HG03175 (cell line): Measurements from ENCODE around the gene ELMO1.

ENCODE experiments used
- ATAC-seq: cut with Tn5 transposase; IDR thresholded peaks from one replicate; pipeline ENCODE4 v1.9.1; 2021; ENCODE audit warnings: mild to moderate bottlenecking, moderate library complexity; ENCODE audit not compliant: unreplicated experiment

The ELMO1 gene

DNA sequence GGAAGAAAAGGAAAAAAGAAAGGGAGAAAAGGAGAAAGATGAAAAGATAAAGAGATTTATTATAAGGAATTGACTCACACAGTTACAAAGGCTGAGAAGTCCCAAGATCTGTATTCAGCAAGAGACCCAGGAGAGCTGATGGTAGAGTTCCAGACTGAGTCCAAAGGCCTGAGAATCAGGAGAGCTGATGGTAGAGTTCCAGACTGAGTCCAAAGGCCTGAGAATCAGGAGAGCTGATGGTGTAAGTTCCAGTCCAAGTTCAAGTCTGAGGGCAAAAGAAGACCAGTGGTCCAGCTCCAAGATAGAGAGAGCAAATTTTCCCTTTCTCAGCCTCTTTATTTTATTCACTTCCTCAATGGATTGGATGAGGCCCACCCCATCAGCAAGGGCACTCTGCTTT lies 627.0 kb downstream of the ELMO1 start:
- no peak for ATAC-seq

- ATAC-seq, result no peak
These were observed 628.0 kb downstream of the ELMO1 start for GRCh38 chr7:36820527-36821170.

- ATAC-seq, result no peak
These were observed 629.0 kb downstream of the ELMO1 start for GRCh38 chr7:36819639-36820038.

DNA sequence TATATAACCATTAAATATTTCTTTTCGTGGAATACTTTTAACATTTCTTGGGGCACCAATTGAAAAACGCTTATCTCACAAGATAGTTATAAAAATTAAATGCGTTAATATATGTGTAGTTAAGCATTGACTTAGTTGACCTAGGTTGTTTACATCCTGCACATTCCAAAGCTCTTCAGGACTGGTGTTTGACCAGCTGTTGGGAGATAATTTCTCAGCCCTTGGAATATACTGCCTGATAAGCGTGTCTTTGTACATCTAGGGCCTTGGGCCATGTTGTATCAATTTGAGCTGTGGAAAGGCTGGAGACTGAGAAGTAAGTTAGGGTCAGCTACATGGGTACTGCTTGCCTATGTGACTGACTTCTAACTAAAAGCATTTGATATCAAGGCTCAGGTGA lies 634.4 kb downstream of the ELMO1 start:
- ATAC-seq, result no peak

GRCh38 chr7:36811807-36812206 lies 636.9 kb downstream of the ELMO1 start:
- ATAC-seq, result no peak

GRCh38 chr7:36810489-36810888 lies 638.2 kb downstream of the ELMO1 start:
- no peak for ATAC-seq

- no peak for ATAC-seq
These were observed 638.6 kb downstream of the ELMO1 start for GRCh38 chr7:36810032-36810431.

DNA sequence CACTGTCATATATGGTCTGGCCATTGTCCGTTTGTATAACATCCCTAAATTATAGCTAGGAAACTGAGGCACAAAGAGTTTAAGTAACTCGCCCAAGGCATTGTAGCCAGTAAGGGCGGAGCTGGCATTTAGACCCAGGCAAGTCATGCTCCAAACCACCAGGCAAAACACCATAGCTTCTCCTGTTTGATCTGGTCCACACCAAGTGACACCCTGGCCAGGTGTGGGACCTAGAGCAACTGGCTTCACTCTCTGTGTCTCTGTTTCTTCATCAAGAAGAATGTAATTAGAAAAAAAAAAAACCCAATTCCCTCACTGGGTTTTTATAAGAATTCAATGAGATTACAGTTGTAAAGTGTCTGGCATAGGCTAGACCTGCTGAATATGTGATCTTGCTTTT lies 639.2 kb downstream of the ELMO1 start:
- no peak for ATAC-seq

- no peak for ATAC-seq
These were observed 639.6 kb downstream of the ELMO1 start for GRCh38 chr7:36809086-36809485.

DNA sequence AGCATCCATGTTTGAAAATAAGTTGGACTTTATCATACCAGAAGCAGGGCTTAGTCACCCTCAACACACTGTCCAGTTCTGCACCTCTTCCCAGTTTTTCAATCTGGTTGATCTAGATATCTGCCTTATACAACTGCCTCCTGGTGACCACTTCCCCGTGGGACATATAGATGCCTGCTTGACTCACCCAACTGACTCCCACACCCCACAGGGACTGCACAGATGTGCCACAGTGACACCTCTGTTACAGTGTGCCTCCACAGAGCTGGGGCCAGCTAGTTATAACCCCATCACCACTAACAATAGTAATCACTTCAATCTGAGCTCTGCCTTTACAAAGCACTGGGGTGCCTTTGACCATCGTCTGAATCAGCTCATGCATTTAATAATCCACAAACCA lies 641.8 kb downstream of the ELMO1 start:
- no peak for ATAC-seq
